DND-41 (cell line): Measurements from ENCODE around the gene ARVCF.

Experiments
- EZH2 ChIP-seq: IDR thresholded peaks from 3 replicates; pipeline ENCODE4 v1.6.1; 2012; ENCODE audit warnings: borderline replicate concordance, low read depth, mild to moderate bottlenecking, moderate library complexity, low read length, inconsistent platforms; ENCODE audit not compliant: severe bottlenecking
- TF ChIP-seq, protein P1 (sequence below): IDR thresholded peaks from 2 replicates; pipeline ENCODE4 v1.5.1; 2012; ENCODE audit warnings: borderline replicate concordance, low read length, moderate library complexity, mild to moderate bottlenecking; ENCODE audit not compliant: poor library complexity, severe bottlenecking; ENCODE audit errors: extremely low read depth

GRCh38 chr22:20008221-20008995 is 8.2 kb downstream of the ARVCF start:
- TF ChIP-seq, protein P1, sequence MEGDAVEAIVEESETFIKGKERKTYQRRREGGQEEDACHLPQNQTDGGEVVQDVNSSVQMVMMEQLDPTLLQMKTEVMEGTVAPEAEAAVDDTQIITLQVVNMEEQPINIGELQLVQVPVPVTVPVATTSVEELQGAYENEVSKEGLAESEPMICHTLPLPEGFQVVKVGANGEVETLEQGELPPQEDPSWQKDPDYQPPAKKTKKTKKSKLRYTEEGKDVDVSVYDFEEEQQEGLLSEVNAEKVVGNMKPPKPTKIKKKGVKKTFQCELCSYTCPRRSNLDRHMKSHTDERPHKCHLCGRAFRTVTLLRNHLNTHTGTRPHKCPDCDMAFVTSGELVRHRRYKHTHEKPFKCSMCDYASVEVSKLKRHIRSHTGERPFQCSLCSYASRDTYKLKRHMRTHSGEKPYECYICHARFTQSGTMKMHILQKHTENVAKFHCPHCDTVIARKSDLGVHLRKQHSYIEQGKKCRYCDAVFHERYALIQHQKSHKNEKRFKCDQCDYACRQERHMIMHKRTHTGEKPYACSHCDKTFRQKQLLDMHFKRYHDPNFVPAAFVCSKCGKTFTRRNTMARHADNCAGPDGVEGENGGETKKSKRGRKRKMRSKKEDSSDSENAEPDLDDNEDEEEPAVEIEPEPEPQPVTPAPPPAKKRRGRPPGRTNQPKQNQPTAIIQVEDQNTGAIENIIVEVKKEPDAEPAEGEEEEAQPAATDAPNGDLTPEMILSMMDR = no peak
- TF ChIP-seq EZH2 = no peak
